Naive thymus-derived CD4-positive, alpha-beta T cell (primary cell): ENCODE measurements around the gene TEX11. TPM values are rescaled to one million over a fixed set of nuclear protein-coding genes. Genes with fewer than 3 reads are reported as not detected.
"Not testable (repeated sequence)": the region's sequence is repeated elsewhere in the genome, so short reads cannot be mapped to it uniquely, and the experiment has no call there.

ENCODE experiments used
- ATAC-seq: fragments of 150-1000 bp; cut with Tn5 transposase; 2 replicates; pipeline ENCODE4 v1.10.0; 2021; ENCODE audit warnings: mild to moderate bottlenecking, moderate library complexity
- CTCF ChIA-PET: fragments of 350-600 bp; sonication (Branson Sonifier 250); formaldehyde crosslinking; loops from one replicate; lab custom pipeline; 2021; ENCODE audit warnings: antibody characterized with exemption; lab: Charles Lee
- POLR2A ChIA-PET: fragments of 350-600 bp; sonication (Branson Sonifier 250); formaldehyde crosslinking; loops from one replicate; lab custom pipeline; 2021; ENCODE audit warnings: antibody characterized with exemption, inconsistent platforms; lab: Charles Lee
- DNase-seq, 9 donors: peaks; one replicate each; pipeline versions ENCODE4 v3.0.0 to v3.0.0-alpha.2; 2020 to 2022; ENCODE audit warnings: mixed read lengths in 1 of 9
- H3K27ac ChIP-seq: one replicate; pipeline ENCODE4 v1.7.0; 2013; ENCODE audit warnings: mild to moderate bottlenecking, low read depth, low read length, moderate library complexity
- H3K27me3 ChIP-seq, 2 donors: one replicate each; pipeline ENCODE4 v1.7.0; 2013; ENCODE audit warnings: low read length in 2 of 2, mild to moderate bottlenecking in 2 of 2, moderate library complexity in 2 of 2; ENCODE audit not compliant: control insufficient read depth in 2 of 2, insufficient read depth in 2 of 2
- H3K36me3 ChIP-seq, 3 experiments: 1 replicate in 2 of 3; 2 replicates in 1 of 3; pipeline ENCODE4 v1.7.0; 2013; ENCODE audit warnings: low read length in 3 of 3, mild to moderate bottlenecking in 3 of 3, moderate library complexity in 1 of 3; ENCODE audit not compliant: insufficient read depth in 3 of 3, control insufficient read depth in 2 of 3
- H3K4me1 ChIP-seq, 2 donors: one replicate each; pipeline ENCODE4 v1.7.0; 2013; ENCODE audit warnings: low read length in 2 of 2, mild to moderate bottlenecking in 2 of 2, moderate library complexity in 1 of 2; ENCODE audit not compliant: control insufficient read depth in 2 of 2, insufficient read depth in 2 of 2
- H3K4me3 ChIP-seq: 2 replicates; pipeline ENCODE4 v1.7.0; 2013; ENCODE audit warnings: mild to moderate bottlenecking, low read length
- H3K9me3 ChIP-seq, 3 experiments: 1 replicate in 2 of 3; 2 replicates in 1 of 3; pipeline ENCODE4 v1.7.0; 2013; ENCODE audit warnings: low read length in 3 of 3; ENCODE audit not compliant: control insufficient read depth in 2 of 3
- H3K27ac Mint-ChIP-seq, 9 donors: one replicate each; pipeline ENCODE4 v1.8.0; 2020 to 2022; ENCODE audit warnings: mixed read lengths in 9 of 9, mild to moderate bottlenecking in 8 of 9, moderate library complexity in 5 of 9, inconsistent platforms in 2 of 9
- H3K27me3 Mint-ChIP-seq, 5 donors: one replicate each; pipeline ENCODE4 v1.8.0; 2021 to 2022; ENCODE audit warnings: mixed read lengths in 5 of 5, mild to moderate bottlenecking in 1 of 5
- H3K36me3 Mint-ChIP-seq, 5 donors: one replicate each; pipeline ENCODE4 v1.8.0; 2020 to 2022; ENCODE audit warnings: mixed read lengths in 5 of 5, mild to moderate bottlenecking in 3 of 5, inconsistent platforms in 1 of 5
- H3K4me1 Mint-ChIP-seq, 7 donors: one replicate each; pipeline ENCODE4 v1.8.0; 2020 to 2022; ENCODE audit warnings: mixed read lengths in 7 of 7, mild to moderate bottlenecking in 3 of 7, inconsistent platforms in 1 of 7
- H3K4me3 Mint-ChIP-seq, 10 donors: one replicate each; pipeline ENCODE4 v1.8.0; 2020 to 2022; ENCODE audit warnings: mild to moderate bottlenecking in 10 of 10, mixed read lengths in 10 of 10, moderate library complexity in 6 of 10, inconsistent platforms in 2 of 10
- H3K9me3 Mint-ChIP-seq, 11 donors: one replicate each; pipeline ENCODE4 v1.8.0; 2020 to 2022; ENCODE audit warnings: mixed read lengths in 11 of 11, mild to moderate bottlenecking in 4 of 11, inconsistent platforms in 1 of 11, moderate library complexity in 1 of 11
- intact Hi-C, 2 donors: fragments of 100-400 bp; cut with micrococcal nuclease; formaldehyde crosslinking; loops; one replicate each; pipeline ENCODE4 v1.15.1; 2023
- polyA plus RNA-seq, 2 donors: library from polyadenylated mRNA; unstranded; fragments of 300-500 nt; fragmentation: Illumina TruSeq; gene quantifications; one replicate each; pipeline ENCODE4 v1.2.3, GENCODE V29; 2021
- total RNA-seq, 6 experiments: library from RNA in 5 of 6; stranded (reverse) in 5 of 6; gene quantifications; 1 replicate in 5 of 6; 2 replicates in 1 of 6; pipeline ENCODE4 v1.2.3 and lab custom pipeline; 2021 to 2026

Gene TEX11
- total and polyA plus RNA-seq, 7 experiments from 2014 or later, result 0.18 TPM; not detected in 6

GRCh38 chrX:70635227-70635626, 273.3 kb downstream of the TEX11 start:
- Mint-ChIP-seq H3K4me3 (no peak overlapping the region), H3K27ac (no peak overlapping the region), H3K36me3 (no peaks in the 10 kb centered on the region), H3K9me3 (peaks cover 0 to 5% (median 0%) of the 10 kb centered on the region in 11 donors), H3K27me3 (peaks cover 0 to 4% (median 0%) of the 10 kb centered on the region in 5 donors), H3K4me1 (no peaks in the 10 kb centered on the region)
- POLR2A ChIA-PET, result no interaction called here
- Histone ChIP-seq H3K27me3 (no peaks in the 10 kb centered on the region), H3K36me3 (no peaks in the 10 kb centered on the region), H3K9me3 (no peaks in the 10 kb centered on the region), H3K27ac (no peak overlapping the region), H3K4me3 (no peak overlapping the region), H3K4me1 (no peaks in the 10 kb centered on the region)
- ATAC-seq (no peak), DNase-seq (no peak)
- CTCF ChIA-PET, result no interaction called here
- intact Hi-C loops, result no loop called here

- intact Hi-C loops, result no loop called here
- Histone ChIP-seq H3K36me3 (no peaks in the 10 kb centered on the region), H3K27me3 (no peaks in the 10 kb centered on the region), H3K4me3 (no peak overlapping the region), H3K4me1 (no peaks in the 10 kb centered on the region), H3K27ac (no peak overlapping the region), H3K9me3 (no peaks in the 10 kb centered on the region)
- ChIA-PET POLR2A (no interaction called here), CTCF (no interaction called here)
- DNase-seq, result no peak
- peaks cover 0 to 1% (median 0%) of the 10 kb centered on the region in 11 donors for H3K9me3 Mint-ChIP-seq
- H3K27me3 Mint-ChIP-seq, result peaks cover 0 to 13% (median 4%) of the 10 kb centered on the region in 5 donors
- H3K4me1 Mint-ChIP-seq, result no peaks in the 10 kb centered on the region
- no peak for ATAC-seq
- no peak overlapping the region for H3K27ac Mint-ChIP-seq
- H3K36me3 Mint-ChIP-seq, result no peaks in the 10 kb centered on the region
- H3K4me3 Mint-ChIP-seq, result no peak overlapping the region
Observed at GRCh38 chrX:70621743-70622142, 286.8 kb downstream of the TEX11 start.

GRCh38 chrX:70618467-70618866, 290.0 kb downstream of the TEX11 start:
- Mint-ChIP-seq H3K27me3 (peaks cover 0 to 10% (median 4%) of the 10 kb centered on the region in 5 donors), H3K9me3 (peaks cover 0 to 2% (median 0%) of the 10 kb centered on the region in 11 donors), H3K36me3 (no peaks in the 10 kb centered on the region), H3K27ac (no peak overlapping the region), H3K4me1 (no peaks in the 10 kb centered on the region), H3K4me3 (no peak overlapping the region)
- Histone ChIP-seq H3K4me1 (no peaks in the 10 kb centered on the region), H3K4me3 (no peak overlapping the region), H3K36me3 (no peaks in the 10 kb centered on the region), H3K27ac (no peak overlapping the region), H3K9me3 (no peaks in the 10 kb centered on the region), H3K27me3 (no peaks in the 10 kb centered on the region)
- no peak for DNase-seq
- no peak for ATAC-seq
- ChIA-PET POLR2A (no interaction called here), CTCF (no interaction called here)
- intact Hi-C loops, result no loop called here

DNA sequence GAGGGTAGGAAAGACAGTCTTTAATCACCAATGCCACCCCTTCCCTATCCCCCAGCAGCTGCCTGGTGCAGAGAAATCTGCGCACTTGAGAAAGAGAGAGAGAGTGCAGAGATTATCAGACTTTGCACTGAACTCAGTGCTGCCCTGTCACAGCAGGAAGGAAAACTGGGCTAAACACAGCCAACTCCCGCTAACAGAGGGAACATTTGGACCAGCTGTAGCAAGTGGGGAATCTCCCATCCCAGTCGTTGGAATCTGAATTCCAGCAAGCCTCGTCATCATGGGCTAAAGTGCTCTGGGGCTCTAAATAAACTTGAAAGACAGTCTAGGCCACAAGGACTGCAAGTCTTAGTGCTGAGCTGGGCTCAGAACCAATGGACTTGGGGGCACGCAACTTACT, 295.2 kb downstream of the TEX11 start:
- no peak overlapping the region for H3K4me3 Mint-ChIP-seq
- H3K36me3 Mint-ChIP-seq, result peaks cover 0 to 2% (median 0%) of the 10 kb centered on the region in 5 donors
- POLR2A ChIA-PET, result no interaction called here
- Histone ChIP-seq H3K27me3 (no peaks in the 10 kb centered on the region), H3K4me3 (no peak overlapping the region), H3K36me3 (no peaks in the 10 kb centered on the region), H3K9me3 (no peaks in the 10 kb centered on the region), H3K4me1 (no peaks in the 10 kb centered on the region), H3K27ac (no peak overlapping the region)
- DNase-seq, result no peak
- ATAC-seq, result no peak
- H3K27ac Mint-ChIP-seq, result no peak overlapping the region
- intact Hi-C loops, result no loop called here
- CTCF ChIA-PET, result no interaction called here
- H3K9me3 Mint-ChIP-seq, result peaks cover 0 to 2% (median 0%) of the 10 kb centered on the region in 11 donors
- H3K4me1 Mint-ChIP-seq, result peaks cover 0 to 8% (median 3%) of the 10 kb centered on the region in 7 donors
- H3K27me3 Mint-ChIP-seq, result peaks cover 0 to 10% (median 4%) of the 10 kb centered on the region in 5 donors

GRCh38 chrX:70605352-70605751, 303.2 kb downstream of the TEX11 start:
- Histone ChIP-seq H3K4me3 (no peak overlapping the region), H3K27ac (no peak overlapping the region), H3K9me3 (no peaks in the 10 kb centered on the region), H3K4me1 (no peaks in the 10 kb centered on the region), H3K27me3 (no peaks in the 10 kb centered on the region), H3K36me3 (no peaks in the 10 kb centered on the region)
- CTCF ChIA-PET, result no interaction called here
- Mint-ChIP-seq H3K9me3 (no peaks in the 10 kb centered on the region), H3K36me3 (peaks cover 0 to 2% (median 0%) of the 10 kb centered on the region in 5 donors), H3K27me3 (peaks cover 0 to 9% (median 0%) of the 10 kb centered on the region in 5 donors), H3K4me1 (no peaks in the 10 kb centered on the region), H3K27ac (no peak overlapping the region), H3K4me3 (no peak overlapping the region)
- ATAC-seq, result no peak
- POLR2A ChIA-PET, result no interaction called here
- intact Hi-C loops, result no loop called here
- DNase-seq, result no peak

DNA sequence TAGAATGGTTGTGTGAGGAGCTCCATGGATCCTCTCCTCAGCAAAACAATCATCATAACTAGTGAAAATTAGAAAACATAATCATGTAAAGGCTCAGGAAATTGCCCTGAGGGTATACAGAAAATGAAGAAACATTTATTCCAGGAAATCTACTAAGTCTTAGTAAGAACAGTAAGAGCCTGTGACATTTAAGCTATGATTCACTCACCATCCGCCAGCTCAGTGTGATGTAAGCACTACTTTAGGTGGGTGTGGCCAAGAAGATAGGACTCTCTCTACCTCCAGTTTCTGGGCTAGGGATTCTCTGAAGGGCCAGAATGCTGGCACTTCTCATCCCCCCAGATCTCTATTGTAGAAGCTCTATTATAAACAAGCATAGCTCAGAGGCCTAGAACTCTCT, 316.4 kb downstream of the TEX11 start:
- POLR2A ChIA-PET, result no interaction called here
- H3K9me3 ChIP-seq, result no peaks in the 10 kb centered on the region
- Mint-ChIP-seq H3K36me3 (peaks cover 0 to 13% (median 5%) of the 10 kb centered on the region in 5 donors), H3K4me1 (peaks cover 0 to 8% (median 0%) of the 10 kb centered on the region in 7 donors), H3K9me3 (peaks cover 0 to 21% (median 9%) of the 10 kb centered on the region in 11 donors), H3K4me3 (no peak overlapping the region), H3K27ac (peak overlapping the region in 1 of 9 donors; percentile 33), H3K27me3 (no peaks in the 10 kb centered on the region)
- no peaks in the 10 kb centered on the region for H3K36me3 ChIP-seq
- H3K4me1 ChIP-seq, result no peaks in the 10 kb centered on the region
- no peak overlapping the region for H3K27ac ChIP-seq
- peak in 1 of 9 donors; percentile 26 for DNase-seq
- no peak overlapping the region for H3K4me3 ChIP-seq
- intact Hi-C loops, result no loop called here
- H3K27me3 ChIP-seq, result no peaks in the 10 kb centered on the region
- ATAC-seq, result no peak
- CTCF ChIA-PET, result interaction anchor here (0.7 kb wide), 1 partner anchor 26 kb away, joined by 3 read pairs; no protein-coding TSS in a partner anchor

DNA sequence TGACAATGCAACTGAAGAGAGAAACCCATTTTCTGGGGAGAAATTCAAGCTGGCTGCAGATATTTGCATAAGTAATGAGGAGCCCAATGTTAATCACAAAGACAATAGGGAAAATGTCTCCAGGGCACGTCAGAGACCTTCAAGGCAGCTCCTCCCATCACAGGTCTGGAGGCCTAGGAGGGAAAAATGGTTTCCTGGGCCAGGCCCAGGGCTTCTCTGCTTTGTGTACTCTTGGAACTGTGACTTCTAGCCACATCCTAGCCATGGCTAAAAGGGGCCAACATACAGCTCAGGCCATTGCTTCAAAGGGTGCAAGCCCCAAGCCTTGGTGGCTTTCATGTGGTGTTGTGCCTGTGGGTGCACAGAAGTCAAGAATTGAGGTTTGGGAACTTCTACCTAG, 321.4 kb downstream of the TEX11 start:
- H3K4me3 ChIP-seq, DNase-seq, H3K27me3 Mint-ChIP-seq, POLR2A ChIA-PET, H3K27ac ChIP-seq, CTCF ChIA-PET, H3K27me3 ChIP-seq, H3K9me3 ChIP-seq, intact Hi-C loops, H3K4me1 ChIP-seq, H3K4me1 Mint-ChIP-seq, H3K27ac Mint-ChIP-seq, H3K36me3 Mint-ChIP-seq, H3K4me3 Mint-ChIP-seq, H3K36me3 ChIP-seq, ATAC-seq: not testable (repeated sequence)
- peaks cover 0 to 17% (median 2%) of the 10 kb centered on the region in 11 donors for H3K9me3 Mint-ChIP-seq
